ENCODE results near the gene UBE2I.

DNA sequence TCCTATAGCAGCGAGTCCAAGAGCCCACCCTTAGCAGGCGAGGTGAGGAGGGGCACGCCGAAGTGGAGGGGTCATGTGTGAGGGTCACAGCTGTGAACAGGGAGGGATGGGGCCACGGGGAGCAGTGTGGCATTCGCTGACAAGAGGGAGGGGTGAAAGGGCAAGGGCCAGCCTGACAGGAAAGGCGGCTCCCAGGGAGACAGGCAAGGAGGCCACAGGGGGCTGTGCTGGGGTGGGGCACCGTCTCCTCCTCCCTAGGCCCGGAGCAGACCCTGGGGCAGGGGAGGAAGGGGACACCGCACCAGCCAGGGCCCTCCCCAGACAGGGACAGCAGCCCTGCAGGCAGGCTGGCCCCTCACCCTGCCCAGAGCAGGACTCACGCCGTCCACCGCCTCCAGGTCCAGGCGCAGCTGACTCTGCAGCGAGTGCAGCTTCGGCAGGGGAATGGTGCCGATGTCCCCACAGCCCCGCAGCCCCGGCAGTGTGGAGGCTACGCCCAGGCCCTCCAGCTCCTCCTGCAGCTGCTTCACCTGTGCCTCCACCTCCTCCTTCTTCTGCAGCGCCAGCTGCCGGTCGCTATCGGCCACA is 57.4 kb downstream of the UBE2I start:
- TF ChIP-seq, protein P1, sequence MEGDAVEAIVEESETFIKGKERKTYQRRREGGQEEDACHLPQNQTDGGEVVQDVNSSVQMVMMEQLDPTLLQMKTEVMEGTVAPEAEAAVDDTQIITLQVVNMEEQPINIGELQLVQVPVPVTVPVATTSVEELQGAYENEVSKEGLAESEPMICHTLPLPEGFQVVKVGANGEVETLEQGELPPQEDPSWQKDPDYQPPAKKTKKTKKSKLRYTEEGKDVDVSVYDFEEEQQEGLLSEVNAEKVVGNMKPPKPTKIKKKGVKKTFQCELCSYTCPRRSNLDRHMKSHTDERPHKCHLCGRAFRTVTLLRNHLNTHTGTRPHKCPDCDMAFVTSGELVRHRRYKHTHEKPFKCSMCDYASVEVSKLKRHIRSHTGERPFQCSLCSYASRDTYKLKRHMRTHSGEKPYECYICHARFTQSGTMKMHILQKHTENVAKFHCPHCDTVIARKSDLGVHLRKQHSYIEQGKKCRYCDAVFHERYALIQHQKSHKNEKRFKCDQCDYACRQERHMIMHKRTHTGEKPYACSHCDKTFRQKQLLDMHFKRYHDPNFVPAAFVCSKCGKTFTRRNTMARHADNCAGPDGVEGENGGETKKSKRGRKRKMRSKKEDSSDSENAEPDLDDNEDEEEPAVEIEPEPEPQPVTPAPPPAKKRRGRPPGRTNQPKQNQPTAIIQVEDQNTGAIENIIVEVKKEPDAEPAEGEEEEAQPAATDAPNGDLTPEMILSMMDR (IDR thresholded peaks at IDR 0.05; ENCODE audit: insufficient read depth, low read length, poor library complexity, severe bottlenecking) = no peak
- no peak for TF ChIP-seq EZH2phosphoT487 (conservative IDR thresholded peaks at IDR 0.05; ENCODE audit: low read length)

Data from SU-DHL-6 (cell line).